HEK293 (cell line): ENCODE results near the gene PHF13.
A peak's percentile ranks its signal among the peaks of the same experiment; 100 is the strongest.

Experiments used
- CTCF ChIA-PET: fragments of 350-600 bp; formaldehyde crosslinking; extraction: SDS; loops from one replicate; lab custom pipeline; 2021; ENCODE audit warnings: antibody characterized with exemption; lab: Yijun Ruan, JAX
- POLR2A ChIA-PET: fragments of 300-600 bp; formaldehyde crosslinking; extraction: SDS; loops from one replicate; lab custom pipeline; 2020; ENCODE audit warnings: antibody characterized with exemption, inconsistent platforms; lab: Yijun Ruan, JAX
- H3K27ac ChIP-seq: fragments of 200-500 bp; sonication (Bioruptor generic); 2 replicates; pipeline ENCODE4 v1.5.1; 2014; ENCODE audit warnings: low read depth, low read length, control low read depth, inconsistent platforms; ENCODE audit errors: extremely low read depth
- H3K36me3 ChIP-seq, 2 experiments: fragments of 200-500 bp in 1 of 2; sonication (Bioruptor generic) in 1 of 2; 1 replicate in 1 of 2; 2 replicates in 1 of 2; pipeline ENCODE4 v1.5.1; 2014 to 2017; ENCODE audit warnings: inconsistent platforms in 2 of 2, low read length in 2 of 2; ENCODE audit not compliant: control insufficient read depth in 2 of 2, insufficient read depth in 1 of 2
- H3K4me1 ChIP-seq: fragments of 200-500 bp; sonication (Bioruptor generic); 2 replicates; pipeline ENCODE4 v1.5.1; 2014; ENCODE audit warnings: mild to moderate bottlenecking, low read length, inconsistent platforms; ENCODE audit not compliant: control insufficient read depth, insufficient read depth
- H3K4me3 ChIP-seq: 2 replicates; pipeline ENCODE4 v1.5.1; 2011; ENCODE audit warnings: low read depth, mild to moderate bottlenecking, control low read depth, low read length, moderate library complexity
- H3K9me3 ChIP-seq: fragments of 200-500 bp; sonication (Bioruptor generic); 2 replicates; pipeline ENCODE4 v1.5.1; 2014; ENCODE audit warnings: low read depth, low read length, inconsistent platforms; ENCODE audit not compliant: control insufficient read depth, insufficient read depth
- ELK4 ChIP-seq: IDR thresholded peaks from 2 replicates; pipeline ENCODE4 v1.6.1; 2011; ENCODE audit warnings: mild to moderate bottlenecking, low read depth, low read length, borderline replicate concordance
- GLI2 ChIP-seq: fragments of 450-650 bp; formaldehyde crosslinking; IDR thresholded peaks from 2 replicates; pipeline ENCODE4; 2017; ENCODE audit warnings: missing biosample characterization, missing genetic modification characterization, low read depth, borderline replicate concordance
- OSR2 ChIP-seq: fragments of 450-650 bp; formaldehyde crosslinking; IDR thresholded peaks from 2 replicates; pipeline ENCODE4 v1.5.1; 2016; ENCODE audit warnings: missing biosample characterization, missing genetic modification characterization
- PRDM10 ChIP-seq: fragments of 450-650 bp; formaldehyde crosslinking; IDR thresholded peaks from 2 replicates; pipeline ENCODE4 v1.5.1; 2016; ENCODE audit warnings: missing biosample characterization, missing genetic modification characterization
- SALL2 ChIP-seq: fragments of 450-650 bp; formaldehyde crosslinking; IDR thresholded peaks from 2 replicates; pipeline ENCODE4 v1.5.0; 2017; ENCODE audit warnings: missing biosample characterization, mild to moderate bottlenecking, missing genetic modification characterization, borderline replicate concordance
- SCRT1 ChIP-seq: fragments of 450-650 bp; formaldehyde crosslinking; IDR thresholded peaks from 2 replicates; pipeline ENCODE4 v1.5.1; 2016; ENCODE audit warnings: missing biosample characterization, missing genetic modification characterization, borderline replicate concordance
- ZFP37 ChIP-seq: fragments of 450-650 bp; formaldehyde crosslinking; IDR thresholded peaks from 2 replicates; pipeline ENCODE4 v1.5.1; 2016; ENCODE audit warnings: missing biosample characterization, missing genetic modification characterization
- ZNF146 ChIP-seq: fragments of 450-650 bp; formaldehyde crosslinking; IDR thresholded peaks from 2 replicates; pipeline ENCODE4 v1.5.1; 2016; ENCODE audit warnings: missing biosample characterization, missing genetic modification characterization
- ZNF16 ChIP-seq: fragments of 450-650 bp; formaldehyde crosslinking; IDR thresholded peaks from 2 replicates; pipeline ENCODE4 v1.5.1; 2016; ENCODE audit warnings: low read depth, missing biosample characterization, missing genetic modification characterization
- ZNF18 ChIP-seq: fragments of 450-650 bp; formaldehyde crosslinking; IDR thresholded peaks from 2 replicates; pipeline ENCODE4 v1.5.1; 2016; ENCODE audit warnings: missing biosample characterization, missing genetic modification characterization
- ZNF184 ChIP-seq: fragments of 450-650 bp; IDR thresholded peaks from 2 replicates; pipeline ENCODE4 v1.5.1; 2018; ENCODE audit warnings: missing biosample characterization, mild to moderate bottlenecking, missing genetic modification characterization
- ZNF350 ChIP-seq: fragments of 450-650 bp; formaldehyde crosslinking; IDR thresholded peaks from 2 replicates; pipeline ENCODE4 v1.5.0; 2017; ENCODE audit warnings: missing biosample characterization, mild to moderate bottlenecking, missing genetic modification characterization
- ZNF423 ChIP-seq: fragments of 450-650 bp; formaldehyde crosslinking; IDR thresholded peaks from 2 replicates; pipeline ENCODE4 v1.5.1; 2016; ENCODE audit warnings: missing biosample characterization, missing genetic modification characterization
- ZNF449 ChIP-seq: fragments of 450-650 bp; formaldehyde crosslinking; IDR thresholded peaks from 2 replicates; pipeline ENCODE4 v1.5.1; 2017; ENCODE audit warnings: missing biosample characterization, mild to moderate bottlenecking, missing genetic modification characterization, moderate library complexity
- ZNF549 ChIP-seq: fragments of 450-650 bp; IDR thresholded peaks from 2 replicates; pipeline ENCODE4 v1.5.1; 2018; ENCODE audit warnings: missing biosample characterization, missing genetic modification characterization, mild to moderate bottlenecking, inconsistent platforms, moderate library complexity
- ZNF610 ChIP-seq: fragments of 450-650 bp; formaldehyde crosslinking; IDR thresholded peaks from 2 replicates; pipeline ENCODE4 v1.5.1; 2016; ENCODE audit warnings: missing biosample characterization, missing genetic modification characterization, borderline replicate concordance

PHF13 gene

GRCh38 chr1:6613361-6614018, at the start of gene PHF13 (continued):
- TF ChIP-seq ZNF184 (tag by site-specific recombination) (no peak), SALL2 (tag by site-specific recombination) (no peak), ZNF610 (tag by site-specific recombination) (no peak), PRDM10 (tag by site-specific recombination) (peak; percentile 31; the same call in 1 of the 2 replicates), ZNF18 (tag by site-specific recombination) (no peak)

GRCh38 chr1:6569033-6569432, 44.5 kb upstream of the PHF13 start:
- Histone ChIP-seq H3K4me3 (no peak overlapping the region), H3K9me3 (no peaks in the 10 kb centered on the region), H3K4me1 (no peaks in the 10 kb centered on the region), H3K27ac (no peak overlapping the region), H3K36me3 (no peaks in the 10 kb centered on the region)
- TF ChIP-seq SCRT1 (tag by site-specific recombination) (no peak), ZNF350 (tag by site-specific recombination) (no peak), ZNF423 (tag by site-specific recombination) (no peak), GLI2 (tag by site-specific recombination) (no peak), ZNF549 (tag by site-specific recombination) (no peak), ZNF146 (tag by site-specific recombination) (no peak), OSR2 (tag by site-specific recombination) (no peak), ZNF449 (tag by site-specific recombination) (no peak), ELK4 (no peak), ZNF16 (tag by site-specific recombination) (no peak), ZFP37 (tag by site-specific recombination) (no peak)
- ChIA-PET POLR2A (no interaction called here), CTCF (interaction anchor here (0.8 kb wide), 1 partner anchor 14 kb away, joined by 3 read pairs; the partner anchor contains the start of gene TAS1R1)
